PFSK-1 (cell line): Measurements from ENCODE around the gene KCNK1.

ENCODE experiments used
- FOXP2 ChIP-seq: optimal IDR thresholded peaks from 2 replicates; pipeline ENCODE3; 2011; ENCODE audit warnings: borderline replicate concordance, control low read depth, inconsistent platforms; ENCODE audit not compliant: insufficient read depth; ENCODE audit errors: extremely low read length, extremely low read depth
- POLR2AphosphoS5 ChIP-seq: IDR thresholded peaks from 2 replicates; pipeline ENCODE4 v1.6.1; 2012; ENCODE audit warnings: low read depth, mild to moderate bottlenecking, control low read depth, low read length, moderate library complexity
- REST ChIP-seq, 2 experiments: IDR thresholded peaks; 2 replicates each; pipeline versions ENCODE4 v1.6.1 to v1.8.0; 2011 to 2012; ENCODE audit warnings: low read depth in 2 of 2, low read length in 2 of 2, control low read depth in 1 of 2, inconsistent platforms in 1 of 2, mild to moderate bottlenecking in 1 of 2, moderate library complexity in 1 of 2; ENCODE audit not compliant: insufficient read depth in 1 of 2
- SIN3A ChIP-seq: IDR thresholded peaks from 2 replicates; pipeline ENCODE4 v1.6.1; 2012; ENCODE audit warnings: mild to moderate bottlenecking, low read length, moderate library complexity, borderline replicate concordance; ENCODE audit not compliant: insufficient read depth
- TAF1 ChIP-seq: IDR thresholded peaks from 2 replicates; pipeline ENCODE4 v1.6.1; 2012; ENCODE audit warnings: low read length, control low read depth, borderline replicate concordance; ENCODE audit not compliant: insufficient read depth

KCNK1 gene

DNA sequence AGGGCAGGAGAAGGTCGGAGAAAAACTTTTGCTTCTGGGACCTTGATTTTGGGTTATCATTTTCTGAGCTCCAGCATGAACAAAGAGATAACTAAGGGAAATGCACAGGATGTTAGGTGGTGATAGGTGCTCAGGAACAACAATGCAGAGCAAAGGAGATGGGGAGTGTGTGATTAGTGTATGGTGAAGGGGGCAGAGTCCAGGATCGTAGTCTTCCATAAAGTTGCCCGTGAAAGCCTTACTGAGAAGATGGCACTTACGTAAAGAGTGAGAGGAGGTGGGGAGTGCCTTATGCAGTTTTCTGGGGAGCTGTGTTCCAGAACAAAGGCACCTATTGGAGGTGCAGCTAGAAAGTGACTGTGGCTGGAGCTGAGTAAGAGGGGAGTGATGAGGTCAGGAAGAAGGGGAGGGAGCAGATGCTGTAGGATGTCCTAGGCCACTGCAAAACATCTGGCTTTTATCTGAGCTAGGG, 11.6 kb downstream of the KCNK1 start:
- TF ChIP-seq TAF1, result no peak
- no peak for TF ChIP-seq REST (IDR thresholded peaks at IDR 0.05; ENCODE audit: insufficient read depth in 1 of 2, low read depth in 2 of 2, low read length in 2 of 2)
- TF ChIP-seq POLR2AphosphoS5, result no peak
- TF ChIP-seq FOXP2, result no peak
- TF ChIP-seq SIN3A, result no peak

GRCh38 chr1:233627376-233627775, 13.5 kb downstream of the KCNK1 start:
- TF ChIP-seq POLR2AphosphoS5 (no peak), REST (IDR thresholded peaks at IDR 0.05; ENCODE audit: insufficient read depth in 1 of 2, low read depth in 2 of 2, low read length in 2 of 2) (no peak), TAF1 (no peak), SIN3A (no peak), FOXP2 (no peak)

- TF ChIP-seq POLR2AphosphoS5, result no peak
- no peak for TF ChIP-seq REST (IDR thresholded peaks at IDR 0.05; ENCODE audit: insufficient read depth in 1 of 2, low read depth in 2 of 2, low read length in 2 of 2)
- TF ChIP-seq FOXP2, result no peak
- TF ChIP-seq TAF1, result no peak
- TF ChIP-seq SIN3A, result no peak
These were observed 13.9 kb downstream of the KCNK1 start for GRCh38 chr1:233627823-233628222.

- TF ChIP-seq POLR2AphosphoS5 (no peak), TAF1 (no peak), FOXP2 (no peak), SIN3A (no peak), REST (IDR thresholded peaks at IDR 0.05; ENCODE audit: insufficient read depth in 1 of 2, low read depth in 2 of 2, low read length in 2 of 2) (no peak)
These were observed 15.5 kb downstream of the KCNK1 start for GRCh38 chr1:233629305-233629935.

DNA sequence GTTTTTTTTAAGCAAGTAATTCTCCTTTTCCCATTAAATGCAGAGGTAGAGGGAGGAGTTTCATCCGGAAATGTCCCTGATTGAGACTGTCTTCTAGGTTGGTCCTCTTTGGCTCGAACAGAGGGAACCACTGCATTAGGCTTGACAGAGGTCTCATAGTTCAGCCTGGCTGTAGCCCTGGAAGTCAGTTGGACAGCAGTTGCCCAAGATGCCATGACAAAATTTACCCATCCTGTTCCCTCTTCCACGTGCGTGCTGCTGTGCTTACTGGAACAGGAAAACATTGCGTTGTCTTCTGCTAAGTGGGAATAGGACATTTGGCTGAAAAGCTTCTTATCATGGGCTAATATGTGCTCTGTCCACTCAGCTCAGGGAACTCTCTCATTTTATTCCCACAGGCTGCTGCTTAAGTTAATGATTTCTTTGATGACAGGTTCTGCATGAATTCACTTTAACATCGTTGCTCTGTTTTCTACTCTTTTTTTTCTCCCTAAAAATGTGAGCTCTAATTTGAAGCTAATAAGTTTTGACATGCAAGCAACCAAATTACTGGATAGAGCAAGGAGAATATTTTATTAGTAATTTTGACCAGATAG, 18.0 kb downstream of the KCNK1 start:
- TF ChIP-seq POLR2AphosphoS5 (no peak), TAF1 (no peak), SIN3A (no peak), FOXP2 (no peak), REST (IDR thresholded peaks at IDR 0.05; ENCODE audit: insufficient read depth in 1 of 2, low read depth in 2 of 2, low read length in 2 of 2) (no peak)
